Measurements from ENCODE around the gene GCN1.
"Not testable (repeated sequence)": the region's sequence is repeated elsewhere in the genome, so short reads cannot be mapped to it uniquely, and the experiment has no call there.

The GCN1 gene

GRCh38 chr12:120214626-120215356 lies 20.3 kb upstream of the GCN1 start:
- no peak for DNase-seq (ENCODE audit: low read depth)

- no peak for DNase-seq (ENCODE audit: low read depth)
Observed at GRCh38 chr12:120213758-120214157, 19.2 kb upstream of the GCN1 start.

- DNase-seq (ENCODE audit: low read depth) = not testable (repeated sequence)
Observed at GRCh38 chr12:120213182-120213581, 18.7 kb upstream of the GCN1 start.

- DNase-seq (ENCODE audit: low read depth) = no peak
Observed at GRCh38 chr12:120212301-120212700, 17.8 kb upstream of the GCN1 start.

- no peak for DNase-seq (ENCODE audit: low read depth)
Observed at GRCh38 chr12:120211904-120212283, 17.4 kb upstream of the GCN1 start.

GRCh38 chr12:120211243-120211903 lies 16.9 kb upstream of the GCN1 start:
- DNase-seq (ENCODE audit: low read depth) = no peak

GRCh38 chr12:120209851-120210250 lies 15.3 kb upstream of the GCN1 start:
- no peak for DNase-seq (ENCODE audit: low read depth)

- no peak for DNase-seq (ENCODE audit: low read depth)
Observed at GRCh38 chr12:120207227-120207626, 12.7 kb upstream of the GCN1 start.

- not testable (repeated sequence) for DNase-seq (ENCODE audit: low read depth)
Observed at GRCh38 chr12:120206781-120207180, 12.3 kb upstream of the GCN1 start.

GRCh38 chr12:120206228-120206627 lies 11.7 kb upstream of the GCN1 start:
- no peak for DNase-seq (ENCODE audit: low read depth)

GRCh38 chr12:120204171-120204570 lies 9.7 kb upstream of the GCN1 start:
- no peak for DNase-seq (ENCODE audit: low read depth)

- no peak for DNase-seq (ENCODE audit: low read depth)
Observed at GRCh38 chr12:120200364-120200800, 5.9 kb upstream of the GCN1 start.

GRCh38 chr12:120199595-120200306 lies 5.2 kb upstream of the GCN1 start:
- peak; percentile 66 for DNase-seq (ENCODE audit: low read depth)

GRCh38 chr12:120199025-120199424 lies 4.5 kb upstream of the GCN1 start:
- no peak for DNase-seq (ENCODE audit: low read depth)

- no peak for DNase-seq (ENCODE audit: low read depth)
Observed at GRCh38 chr12:120197542-120197887, 3.0 kb upstream of the GCN1 start.

GRCh38 chr12:120196817-120197541 lies 2.5 kb upstream of the GCN1 start:
- not testable (repeated sequence) for DNase-seq (ENCODE audit: low read depth)

- DNase-seq (ENCODE audit: low read depth) = peak; percentile 24
Observed at GRCh38 chr12:120196363-120196762, 1.8 kb upstream of the GCN1 start.

- DNase-seq (ENCODE audit: low read depth) = peak; percentile 15
Observed at GRCh38 chr12:120194226-120194533, 335 bp downstream of the GCN1 start.

GRCh38 chr12:120193286-120193685 lies 1.2 kb downstream of the GCN1 start:
- DNase-seq (ENCODE audit: low read depth) = not testable (repeated sequence)

GRCh38 chr12:120190985-120191480 lies 3.5 kb downstream of the GCN1 start:
- no peak for DNase-seq (ENCODE audit: low read depth)

GRCh38 chr12:120190386-120190785 lies 4.1 kb downstream of the GCN1 start:
- DNase-seq (ENCODE audit: low read depth) = no peak

- no peak for DNase-seq (ENCODE audit: low read depth)
Observed at GRCh38 chr12:120186654-120187053, 7.9 kb downstream of the GCN1 start.
